GM18508 (cell line): ENCODE results near the gene CASQ2.

Experiments
- ATAC-seq: cut with Tn5 transposase; IDR thresholded peaks from one replicate; pipeline ENCODE4 v1.9.1; 2021; ENCODE audit warnings: moderate number of reproducible peaks; ENCODE audit not compliant: insufficient read depth, unreplicated experiment

Gene CASQ2

DNA sequence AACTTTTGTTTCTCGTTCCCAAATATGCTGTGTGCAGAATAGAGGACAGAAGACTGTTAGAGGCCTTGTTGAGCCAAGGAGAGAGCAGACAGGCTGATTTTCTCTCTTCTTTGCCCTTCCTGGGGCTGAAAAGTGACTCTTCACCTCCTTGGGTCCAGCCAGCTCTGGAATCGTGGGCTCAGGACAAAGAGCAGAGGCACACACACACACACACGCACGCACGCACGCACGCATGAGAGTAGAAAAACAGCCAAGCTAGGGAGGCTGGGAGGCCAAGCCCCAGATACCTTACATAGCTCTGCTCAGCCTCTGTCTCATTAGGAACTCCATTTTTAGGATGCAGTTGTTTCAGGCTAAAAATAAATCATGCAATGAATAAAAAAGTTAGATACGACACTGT lies at the start of gene CASQ2:
TSS of gene CASQ2 (minus strand) at position 166 of the 400 bp plus-strand sequence. CDS start 173 bp downstream, outside the sequence.
- no peak for ATAC-seq

GRCh38 chr1:115815694-115816093 lies 47.2 kb upstream of the CASQ2 start:
- no peak for ATAC-seq

DNA sequence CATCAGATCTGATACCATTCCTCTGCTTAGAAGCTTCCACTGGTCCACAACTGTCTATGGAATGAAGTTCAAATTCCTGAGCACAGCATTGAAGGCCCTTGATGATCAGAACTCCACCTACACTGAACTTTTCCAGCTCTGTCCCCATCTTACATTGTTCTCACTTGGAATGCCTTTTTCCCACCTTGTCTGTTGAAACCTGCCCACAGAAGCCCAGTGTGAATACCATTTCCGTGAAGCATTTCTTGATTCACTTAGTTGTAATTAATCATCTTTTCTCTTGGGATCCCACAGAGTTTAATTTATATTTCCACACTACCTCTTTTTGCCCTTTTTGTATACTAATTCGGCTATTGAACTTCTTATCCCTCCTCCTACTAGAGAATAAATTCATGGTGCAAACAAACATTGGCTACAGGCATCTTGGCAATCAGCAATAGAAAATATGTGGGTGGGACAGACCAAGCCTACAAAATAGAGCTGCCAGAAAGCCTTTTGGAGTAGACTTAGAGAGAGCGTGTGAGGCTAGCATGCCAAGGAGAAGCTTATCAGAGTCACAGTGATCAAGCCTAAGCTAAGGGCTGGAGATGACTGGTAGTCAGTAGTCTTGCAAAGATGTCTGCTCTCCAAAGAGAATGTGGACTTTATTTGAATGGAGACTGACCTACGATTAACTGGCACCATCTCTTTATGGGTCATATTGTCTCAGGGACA lies 46.3 kb upstream of the CASQ2 start:
- no peak for ATAC-seq

DNA sequence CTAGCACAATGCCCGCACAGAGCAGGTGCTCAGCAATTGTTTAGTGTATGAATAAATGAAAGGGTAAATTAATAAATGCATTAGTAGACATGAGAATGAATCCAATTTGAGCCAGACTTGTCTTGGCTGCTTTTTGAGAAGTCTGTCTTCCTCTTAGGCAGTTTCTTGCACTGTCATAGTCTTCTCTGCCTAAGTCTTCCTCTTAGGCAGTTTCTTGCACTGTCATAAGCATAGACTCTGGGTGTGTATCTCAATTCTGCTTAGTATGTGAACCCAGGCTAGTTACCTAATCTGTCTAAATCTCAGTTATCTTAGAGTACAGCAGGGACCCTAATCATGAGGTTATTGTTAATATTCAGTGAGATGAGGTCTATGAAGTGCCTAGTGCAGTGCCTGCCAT lies 45.2 kb upstream of the CASQ2 start:
- ATAC-seq: no peak

DNA sequence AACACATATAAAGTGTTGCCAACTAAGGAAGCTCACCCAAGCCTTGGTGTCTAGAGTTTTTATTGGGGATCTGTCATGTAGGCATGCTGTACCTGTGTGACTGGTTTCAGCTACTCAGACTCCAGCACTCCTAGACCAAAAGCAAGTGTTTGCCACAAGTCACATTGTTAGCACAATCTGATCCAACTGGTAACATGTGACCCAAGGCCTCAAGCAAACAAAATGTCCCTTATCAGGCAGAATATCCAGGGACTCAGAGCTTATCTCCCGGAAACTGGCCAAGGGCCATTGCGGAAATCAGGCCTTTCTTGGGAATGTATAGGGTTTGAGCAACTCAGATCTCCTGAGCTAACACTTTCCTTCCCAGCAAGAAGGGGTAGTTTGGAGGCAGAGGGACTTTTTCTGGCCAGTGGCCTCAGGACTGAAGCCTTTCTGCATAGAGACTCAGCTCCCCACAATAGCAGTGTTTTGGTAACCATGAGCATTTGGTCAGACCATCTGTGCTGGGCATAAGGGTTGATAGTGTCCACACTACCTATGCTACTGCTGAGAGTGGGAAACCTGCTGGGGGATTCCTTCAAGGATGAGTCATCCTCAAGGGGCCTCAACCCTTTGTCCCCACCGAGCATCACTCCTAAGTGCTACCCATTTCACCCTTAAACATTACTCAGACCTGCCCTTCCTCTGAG lies 42.8 kb upstream of the CASQ2 start:
- ATAC-seq: no peak

GRCh38 chr1:115810609-115811008 lies 42.1 kb upstream of the CASQ2 start:
- no peak for ATAC-seq

DNA sequence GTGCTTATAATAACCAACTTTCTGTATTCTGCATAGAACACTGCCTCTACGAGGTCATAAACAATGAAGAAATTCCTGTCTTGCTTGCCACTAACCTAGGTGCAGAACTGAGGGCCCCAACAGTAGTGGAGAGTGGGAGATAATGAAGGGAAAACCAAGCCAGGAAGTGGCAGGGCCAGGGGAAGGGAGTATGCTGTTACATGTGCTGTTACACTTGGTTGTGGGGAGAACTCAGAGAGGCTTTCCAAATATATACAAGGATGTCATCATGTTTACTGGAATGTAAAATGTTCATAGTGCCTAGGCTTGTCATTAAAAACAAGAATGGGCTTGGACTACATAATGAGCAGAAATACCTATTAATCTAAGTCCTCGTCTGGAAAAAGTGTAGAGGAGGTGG lies 41.3 kb upstream of the CASQ2 start:
- ATAC-seq: no peak

DNA sequence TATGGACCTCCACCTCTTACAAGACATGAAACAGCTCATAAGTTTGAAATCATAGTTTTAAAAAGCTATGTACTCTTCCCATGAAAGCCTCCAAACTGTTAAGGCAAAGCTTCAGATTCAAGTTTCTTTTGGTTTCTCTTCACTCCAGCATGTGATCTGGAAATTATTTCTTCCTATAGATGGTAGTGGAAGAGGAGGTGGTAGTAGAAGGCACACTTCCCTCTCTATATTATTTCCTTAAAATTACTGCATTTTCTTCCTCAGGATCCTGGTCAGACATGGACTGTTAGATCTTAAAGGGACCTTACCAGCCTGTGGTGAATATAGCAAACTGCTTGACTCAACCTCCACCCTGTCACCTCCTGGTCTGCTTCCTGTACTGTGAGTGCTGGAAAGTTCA lies 40.6 kb upstream of the CASQ2 start:
- ATAC-seq: no peak

DNA sequence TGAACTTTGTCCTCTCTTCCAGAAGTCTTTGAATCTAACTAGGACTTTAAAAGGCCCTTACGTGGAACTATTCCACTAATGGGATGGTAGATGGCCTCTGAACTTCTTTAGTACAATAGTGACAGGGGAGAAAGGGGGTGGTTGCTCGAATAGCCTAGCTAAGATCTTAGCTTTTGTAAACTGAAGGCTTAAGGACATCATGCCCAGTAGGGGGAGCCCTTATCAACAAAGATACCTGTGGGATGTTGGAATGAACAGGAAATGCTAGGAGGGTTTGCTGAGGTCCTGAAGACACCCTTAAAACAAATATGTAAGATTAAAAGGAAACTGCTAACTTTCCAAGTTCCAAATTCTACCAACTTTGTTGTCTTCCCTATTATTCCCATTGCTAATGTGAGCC lies 39.2 kb upstream of the CASQ2 start:
- no peak for ATAC-seq

DNA sequence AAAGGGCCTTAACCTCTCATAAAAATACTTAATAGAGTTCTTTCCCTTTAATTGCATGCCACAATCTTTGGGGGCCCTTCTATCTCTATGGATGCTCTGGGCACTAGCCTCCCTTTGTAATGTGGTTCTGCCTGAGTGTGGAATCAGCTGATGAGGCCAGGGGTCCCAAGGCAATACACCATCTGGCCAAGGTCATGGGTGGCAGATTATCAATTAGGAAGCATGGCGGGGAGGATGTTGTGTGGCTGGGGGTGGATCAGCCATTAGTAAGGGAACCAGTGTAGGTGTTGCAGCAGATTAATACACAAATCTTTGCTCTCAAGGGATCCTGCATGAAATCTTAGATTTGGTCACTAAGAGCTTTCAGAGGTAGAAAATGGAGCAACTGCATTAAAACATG lies 37.1 kb upstream of the CASQ2 start:
- no peak for ATAC-seq

GRCh38 chr1:115802416-115802815 lies 33.9 kb upstream of the CASQ2 start:
- no peak for ATAC-seq

DNA sequence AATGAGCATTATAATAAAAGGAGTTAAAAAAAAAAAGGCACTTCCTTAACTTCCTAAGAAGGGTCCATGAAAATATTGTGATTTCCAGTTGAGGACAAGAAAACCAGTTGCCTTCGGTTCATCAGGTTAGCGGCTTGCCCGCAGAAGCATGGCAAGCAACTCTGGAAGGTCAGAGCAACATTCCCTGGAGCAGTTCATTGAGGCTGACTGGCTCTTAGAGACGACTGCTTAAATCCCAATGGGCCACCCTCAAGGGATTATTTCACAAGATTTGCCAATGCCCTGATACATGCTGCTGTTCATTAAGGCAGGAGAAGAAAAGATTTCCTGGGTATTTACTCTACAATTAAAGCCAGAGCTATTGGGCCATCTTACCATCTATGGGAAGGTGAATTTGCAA lies 29.0 kb upstream of the CASQ2 start:
- no peak for ATAC-seq

- no peak for ATAC-seq
Observed at GRCh38 chr1:115796897-115797296, 28.4 kb upstream of the CASQ2 start.

DNA sequence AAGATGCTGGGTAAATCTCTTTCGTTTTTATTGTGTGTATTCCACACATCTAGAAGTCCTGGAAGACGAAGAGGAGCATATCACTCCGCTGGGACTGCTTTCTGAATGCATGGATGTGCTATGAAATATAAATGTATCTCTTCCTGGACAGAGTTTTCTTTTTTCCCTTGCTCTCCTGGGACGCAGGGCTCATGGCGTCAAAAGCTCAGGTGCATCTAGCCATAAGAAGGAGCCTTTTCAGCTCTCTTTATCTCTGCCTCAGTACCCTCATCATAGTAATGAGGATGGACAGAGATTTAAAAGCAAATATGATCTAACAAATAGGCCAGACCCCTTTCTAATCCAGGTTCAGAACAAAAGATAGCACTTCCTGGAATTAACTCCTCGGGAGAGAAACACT lies 27.5 kb upstream of the CASQ2 start:
- no peak for ATAC-seq

- no peak for ATAC-seq
Observed at GRCh38 chr1:115794976-115795639, 26.6 kb upstream of the CASQ2 start.

- ATAC-seq: no peak
Observed at GRCh38 chr1:115793162-115793561, 24.6 kb upstream of the CASQ2 start.

DNA sequence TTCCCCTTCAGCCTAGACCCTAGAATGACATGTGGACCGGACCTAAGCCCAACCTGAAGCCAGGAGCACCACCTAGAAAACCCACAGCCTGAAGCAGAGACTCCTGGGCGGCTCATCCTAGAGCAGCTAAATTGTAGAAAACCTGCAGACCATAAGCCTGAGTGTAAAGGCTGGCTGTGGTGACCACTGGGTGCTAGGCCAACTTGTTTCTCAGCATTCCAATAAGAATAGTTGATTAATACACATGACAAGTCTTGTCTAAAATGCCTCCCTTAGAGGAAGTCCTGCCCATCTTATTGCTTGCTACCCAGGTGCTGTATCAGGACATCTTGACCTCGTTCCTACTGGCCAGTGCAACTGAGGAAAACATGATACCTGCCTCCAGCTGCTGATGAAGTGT lies 23.3 kb upstream of the CASQ2 start:
- ATAC-seq: no peak

DNA sequence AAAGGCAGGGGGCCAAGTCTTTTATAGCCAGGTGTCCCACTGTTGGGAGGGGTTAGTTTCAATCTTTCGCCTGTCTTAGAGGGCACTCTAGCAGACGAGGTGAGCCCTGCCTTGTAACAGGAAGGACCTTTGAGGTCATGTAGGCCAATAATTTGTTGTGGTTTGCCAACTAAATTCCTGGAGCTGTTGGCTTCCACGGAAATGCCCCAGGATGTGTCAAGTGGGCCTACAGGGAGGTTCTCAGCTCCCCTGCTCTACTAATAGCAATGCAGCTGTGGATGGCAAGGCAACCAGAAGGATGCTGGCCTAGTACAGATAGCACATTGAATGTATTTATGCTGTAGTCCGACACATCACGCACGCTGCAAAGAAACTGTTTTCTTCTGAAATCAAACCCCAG lies 22.3 kb upstream of the CASQ2 start:
- no peak for ATAC-seq

- ATAC-seq: no peak
Observed at GRCh38 chr1:115790356-115790755, 21.8 kb upstream of the CASQ2 start.

DNA sequence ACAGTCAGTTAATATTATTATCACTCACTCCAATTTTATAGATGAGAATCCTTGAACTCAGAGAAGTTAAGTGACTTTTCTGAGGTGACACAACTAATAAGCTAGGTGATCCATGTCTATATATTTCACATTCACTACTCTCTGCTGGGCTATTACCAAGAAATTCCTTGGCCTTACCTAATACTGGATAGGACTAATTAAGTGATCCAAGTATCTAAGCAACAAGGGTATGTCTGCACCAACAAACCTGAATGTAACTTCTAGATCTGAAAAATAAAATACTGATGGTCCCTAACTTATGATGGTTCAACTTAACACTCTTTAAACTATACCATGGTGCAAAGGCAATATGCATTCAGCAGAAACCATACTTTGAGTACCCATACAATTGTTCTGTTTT lies 14.8 kb upstream of the CASQ2 start:
- ATAC-seq: no peak

GRCh38 chr1:115782571-115783281 lies 14.2 kb upstream of the CASQ2 start:
- ATAC-seq: no peak
